Measurements from ENCODE around the gene SDC1.

DNA sequence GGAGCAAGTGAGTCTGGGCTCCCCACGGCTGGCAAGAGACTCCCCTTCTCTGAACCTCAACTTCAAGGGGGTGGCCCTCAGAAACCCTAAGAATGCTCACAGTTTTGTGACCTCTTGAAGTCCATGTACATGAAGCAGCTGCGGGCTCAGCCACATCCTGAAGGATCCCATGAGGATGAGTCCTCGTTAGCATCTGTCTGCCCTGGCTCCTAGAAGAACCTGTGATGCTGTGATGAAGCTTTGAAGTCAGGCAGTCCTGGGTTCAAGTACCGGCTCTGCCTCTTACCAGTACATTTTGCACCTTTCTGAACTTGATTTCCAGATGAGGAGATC lies 38.1 kb downstream of the SDC1 start:
- TF ChIP-seq, protein P1, sequence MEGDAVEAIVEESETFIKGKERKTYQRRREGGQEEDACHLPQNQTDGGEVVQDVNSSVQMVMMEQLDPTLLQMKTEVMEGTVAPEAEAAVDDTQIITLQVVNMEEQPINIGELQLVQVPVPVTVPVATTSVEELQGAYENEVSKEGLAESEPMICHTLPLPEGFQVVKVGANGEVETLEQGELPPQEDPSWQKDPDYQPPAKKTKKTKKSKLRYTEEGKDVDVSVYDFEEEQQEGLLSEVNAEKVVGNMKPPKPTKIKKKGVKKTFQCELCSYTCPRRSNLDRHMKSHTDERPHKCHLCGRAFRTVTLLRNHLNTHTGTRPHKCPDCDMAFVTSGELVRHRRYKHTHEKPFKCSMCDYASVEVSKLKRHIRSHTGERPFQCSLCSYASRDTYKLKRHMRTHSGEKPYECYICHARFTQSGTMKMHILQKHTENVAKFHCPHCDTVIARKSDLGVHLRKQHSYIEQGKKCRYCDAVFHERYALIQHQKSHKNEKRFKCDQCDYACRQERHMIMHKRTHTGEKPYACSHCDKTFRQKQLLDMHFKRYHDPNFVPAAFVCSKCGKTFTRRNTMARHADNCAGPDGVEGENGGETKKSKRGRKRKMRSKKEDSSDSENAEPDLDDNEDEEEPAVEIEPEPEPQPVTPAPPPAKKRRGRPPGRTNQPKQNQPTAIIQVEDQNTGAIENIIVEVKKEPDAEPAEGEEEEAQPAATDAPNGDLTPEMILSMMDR (IDR thresholded peaks at IDR 0.05), result no peak
- TF ChIP-seq POLR2A (IDR thresholded peaks at IDR 0.05), result no peak
